Posterior cingulate gyrus (tissue), 11 donors: Measurements from ENCODE around the gene ATP5PO.
"Not testable (repeated sequence)": the region's sequence is repeated elsewhere in the genome, so short reads cannot be mapped to it uniquely, and the experiment has no call there.

ENCODE experiments used
- DNase-seq, 10 donors: peaks; one replicate each; pipeline versions ENCODE4 v3.0.0 to v3.0.0-alpha.2; 2020 to 2021; ENCODE audit warnings: mixed read lengths in 3 of 10
- intact Hi-C: fragments of 100-400 bp; cut with DNase I; formaldehyde crosslinking; loops from one replicate; pipeline ENCODE4 v1.15.1; 2023

ATP5PO gene

GRCh38 chr21:33874161-33874560 is 41.4 kb downstream of the ATP5PO start:
- peak in 2 of 10 donors; percentile 51 to 68 for DNase-seq
- intact Hi-C loops = no loop called here

DNA sequence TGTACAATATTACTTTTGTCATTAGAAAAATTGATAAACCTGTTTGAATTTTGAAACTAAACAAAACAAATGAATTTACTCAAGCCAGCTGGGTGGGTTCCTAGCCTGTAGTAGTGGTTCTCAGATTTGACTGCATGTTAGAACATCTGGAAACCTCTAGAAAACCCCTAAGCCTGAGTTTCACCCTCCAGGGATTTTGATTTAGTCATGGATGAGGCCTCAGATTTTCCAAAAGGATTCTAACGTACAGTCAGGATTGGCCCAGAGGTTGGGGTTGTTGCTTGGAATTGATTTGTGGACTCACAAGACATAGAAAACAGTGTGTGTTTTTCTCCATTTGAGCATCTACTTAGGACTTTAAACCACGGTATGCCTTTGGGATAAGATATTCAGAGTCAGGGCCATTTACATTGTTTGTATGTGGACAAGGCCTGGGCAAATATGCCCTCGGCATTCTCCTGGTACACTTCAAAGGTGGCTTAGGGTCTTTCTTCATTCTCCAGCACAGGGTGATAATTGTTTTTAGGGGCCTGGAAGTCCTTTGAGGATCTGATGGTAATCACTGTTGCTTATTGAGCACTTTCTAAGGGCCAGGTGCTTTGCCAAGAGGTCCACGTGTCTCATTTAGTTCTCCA is 42.6 kb downstream of the ATP5PO start:
- no peak for DNase-seq
- intact Hi-C loops = no loop called here

- DNase-seq = no peak
- intact Hi-C loops = no loop called here
Measured at GRCh38 chr21:33871171-33871570, 44.4 kb downstream of the ATP5PO start.

GRCh38 chr21:33870768-33871167 is 44.8 kb downstream of the ATP5PO start:
- intact Hi-C loops = no loop called here

DNA sequence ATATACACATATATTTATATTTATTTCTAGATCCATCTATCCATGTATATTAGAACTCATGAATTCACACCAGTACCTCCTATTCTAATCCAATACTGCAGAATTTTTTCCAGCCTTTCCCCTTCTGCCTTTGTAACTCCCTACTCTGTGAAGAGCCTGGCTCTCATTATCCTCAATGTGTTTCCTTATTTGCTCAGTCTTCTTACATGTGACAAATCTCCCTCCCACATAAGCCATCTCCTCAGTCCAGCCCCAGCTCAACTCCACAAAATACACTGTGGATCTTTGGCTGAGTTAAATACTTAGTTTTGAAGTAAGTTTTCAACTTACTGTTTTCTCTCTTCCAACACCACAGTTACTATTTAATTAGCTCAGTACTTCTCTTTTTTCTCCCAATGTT is 45.7 kb downstream of the ATP5PO start:
- no peak for DNase-seq
- intact Hi-C loops = no loop called here

More at GRCh38 chr21:33870768-33871167, 44.8 kb downstream of the ATP5PO start:
- peak in 2 of 10 donors; percentile 4 to 20 for DNase-seq

- peak in 2 of 10 donors; percentile 9 to 24 for DNase-seq
- intact Hi-C loops = not testable (repeated sequence)
Measured at GRCh38 chr21:33867868-33868267, 47.7 kb downstream of the ATP5PO start.

GRCh38 chr21:33866826-33867225 is 48.8 kb downstream of the ATP5PO start:
- peak in 1 of 10 donors; percentile 4 for DNase-seq
- intact Hi-C loops = no loop called here

- peak in 2 of 10 donors; percentile 35 to 41 for DNase-seq
- intact Hi-C loops = no loop called here
Measured at GRCh38 chr21:33865996-33866575, 49.5 kb downstream of the ATP5PO start.

- DNase-seq = peak in 2 of 10 donors; percentile 61 to 62
- intact Hi-C loops = no loop called here
Measured at GRCh38 chr21:33865176-33865575, 50.4 kb downstream of the ATP5PO start.

- intact Hi-C loops = no loop called here
- peak in 1 of 10 donors; percentile 3 for DNase-seq
Measured at GRCh38 chr21:33864150-33864549, 51.5 kb downstream of the ATP5PO start.

- peak in 2 of 10 donors; percentile 21 to 62 for DNase-seq
- intact Hi-C loops = not testable (repeated sequence)
Measured at GRCh38 chr21:33863191-33863590, 52.4 kb downstream of the ATP5PO start.

GRCh38 chr21:33861125-33861524 is 54.5 kb downstream of the ATP5PO start:
- intact Hi-C loops = no loop called here
- peak in 2 of 10 donors; percentile 3 to 39 for DNase-seq

DNA sequence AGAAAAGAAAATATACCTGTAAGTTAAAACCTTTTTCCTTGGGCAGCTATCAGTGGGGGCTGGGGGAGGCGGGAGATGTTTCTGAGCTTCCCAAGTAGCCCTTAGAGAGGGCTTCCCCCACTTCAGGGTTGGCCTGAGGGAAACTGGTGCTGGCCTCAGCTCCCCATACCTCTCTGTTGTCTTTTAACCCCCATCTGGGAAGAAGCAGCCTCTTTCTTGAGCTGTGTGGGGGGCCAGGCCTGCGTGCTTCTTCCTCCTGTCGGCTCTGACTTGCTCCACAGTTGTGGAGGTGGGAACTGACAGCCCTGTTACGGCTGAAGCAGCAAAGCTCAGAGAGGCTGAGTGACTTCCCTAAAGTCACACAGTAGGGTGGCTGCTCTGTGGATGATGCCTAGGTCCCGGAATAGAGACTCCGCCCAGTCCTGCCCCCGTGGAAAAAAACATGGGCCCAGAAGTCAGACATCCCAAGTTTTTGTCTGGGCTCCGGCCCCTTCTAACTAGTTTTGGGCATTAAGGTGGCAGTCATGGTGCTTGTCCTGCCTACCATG is 55.2 kb downstream of the ATP5PO start:
- intact Hi-C loops = no loop called here
- peak in 2 of 10 donors; percentile 32 to 36 for DNase-seq

GRCh38 chr21:33859373-33860102 is 56.1 kb downstream of the ATP5PO start:
- intact Hi-C loops = no loop called here

DNA sequence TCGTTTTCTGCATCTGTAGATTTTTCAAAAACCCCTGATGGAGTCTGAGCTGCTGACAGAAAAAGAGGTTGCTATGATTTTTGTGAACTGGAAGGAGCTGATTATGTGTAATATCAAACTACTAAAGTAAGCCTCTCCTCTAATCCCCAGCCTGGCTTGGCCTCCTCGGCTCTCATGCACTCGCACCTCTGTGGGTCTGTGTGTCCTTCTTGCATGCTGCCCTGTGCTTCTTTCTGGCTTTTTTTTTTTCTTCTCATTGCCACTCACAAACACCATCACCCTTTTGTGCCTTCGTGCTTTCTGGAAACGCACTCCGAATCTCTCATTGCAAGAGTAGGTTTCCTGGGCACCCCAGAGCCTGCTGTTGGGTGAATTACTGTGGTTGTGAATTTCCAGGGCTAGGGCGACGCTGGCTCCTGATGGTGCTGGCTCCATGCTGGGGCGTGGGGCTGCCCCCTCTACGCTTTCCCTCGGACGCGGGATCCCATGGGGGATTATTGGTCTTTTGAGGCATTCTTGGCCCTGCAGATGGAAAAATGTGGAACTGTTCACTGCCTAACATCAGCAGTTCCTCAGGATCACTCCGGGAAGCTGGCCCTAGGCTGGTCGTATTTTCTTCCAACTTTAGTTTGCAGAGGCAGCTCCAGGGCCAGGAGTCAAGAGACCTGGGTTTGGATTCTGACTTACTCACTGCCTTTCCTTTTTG is 56.8 kb downstream of the ATP5PO start:
- peak in 2 of 10 donors; percentile 36 to 54 for DNase-seq
- intact Hi-C loops = no loop called here

More at GRCh38 chr21:33859373-33860102, 56.1 kb downstream of the ATP5PO start:
- DNase-seq = peak in 2 of 10 donors; percentile 43 to 56

DNA sequence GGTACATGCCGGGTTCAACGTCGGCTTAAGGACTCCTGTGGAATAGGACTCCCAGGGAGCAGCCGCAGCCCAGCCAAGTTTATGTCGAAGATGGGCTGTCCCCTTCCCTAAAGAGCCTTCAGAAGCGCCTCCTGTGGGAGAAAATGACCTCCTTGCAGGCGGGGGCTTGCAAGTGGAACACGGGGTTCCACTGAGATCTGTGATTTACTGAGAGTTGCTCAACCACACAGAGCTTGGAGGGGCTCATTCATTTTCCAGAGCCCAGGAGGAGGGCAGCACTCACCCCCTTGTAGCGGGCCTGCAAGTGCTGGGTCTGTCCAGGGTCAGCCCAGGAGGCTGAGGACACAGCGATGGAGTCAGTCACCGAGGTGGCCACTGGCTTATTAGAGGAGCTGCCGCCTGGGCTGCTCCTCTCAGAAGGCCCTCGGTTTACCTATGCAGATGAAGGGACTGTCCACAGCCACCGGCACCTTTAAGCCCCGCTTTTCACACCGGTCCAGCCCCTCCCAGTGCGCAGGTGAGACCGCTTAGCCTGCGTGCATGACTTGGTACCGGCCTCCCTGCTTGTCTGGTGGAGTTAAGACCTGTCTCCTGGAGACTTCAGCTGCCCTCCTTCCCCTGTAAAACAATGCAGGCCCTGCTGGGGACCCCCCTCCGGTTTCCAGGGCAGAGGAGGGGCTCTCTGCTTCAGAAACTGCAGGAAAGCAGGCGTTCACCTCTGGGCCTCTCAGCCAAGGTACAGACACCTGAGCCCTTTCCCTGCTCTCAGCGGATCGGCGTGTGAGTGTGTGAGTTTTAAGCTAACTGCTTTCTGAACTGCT is 57.5 kb downstream of the ATP5PO start:
- DNase-seq = peak in 2 of 10 donors; percentile 38 to 59
- intact Hi-C loops = no loop called here

- intact Hi-C loops = no loop called here
- peak in 2 of 10 donors; percentile 47 to 65 for DNase-seq
Measured at GRCh38 chr21:33856893-33857527, 58.6 kb downstream of the ATP5PO start.

DNA sequence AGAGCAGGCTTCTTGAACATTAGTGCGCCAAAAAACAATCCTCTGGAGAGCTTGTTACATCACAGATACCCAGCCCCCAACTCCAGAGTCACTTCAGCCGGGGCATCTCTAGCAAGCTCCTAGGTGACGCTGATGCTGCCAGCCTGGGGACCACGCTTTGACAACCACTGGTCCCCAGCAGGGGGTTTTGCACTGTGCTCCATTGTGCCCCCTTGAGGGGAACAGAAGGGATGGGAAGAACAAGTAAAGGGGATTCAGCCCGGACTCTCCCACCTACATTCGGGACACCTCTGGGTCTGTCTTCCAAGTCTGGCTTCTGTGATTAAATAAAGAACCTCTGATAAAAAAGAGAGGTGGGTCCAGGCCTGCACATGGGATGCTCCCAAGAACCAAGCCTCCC is 60.4 kb downstream of the ATP5PO start:
- peak in 1 of 10 donors; percentile 25 for DNase-seq

DNA sequence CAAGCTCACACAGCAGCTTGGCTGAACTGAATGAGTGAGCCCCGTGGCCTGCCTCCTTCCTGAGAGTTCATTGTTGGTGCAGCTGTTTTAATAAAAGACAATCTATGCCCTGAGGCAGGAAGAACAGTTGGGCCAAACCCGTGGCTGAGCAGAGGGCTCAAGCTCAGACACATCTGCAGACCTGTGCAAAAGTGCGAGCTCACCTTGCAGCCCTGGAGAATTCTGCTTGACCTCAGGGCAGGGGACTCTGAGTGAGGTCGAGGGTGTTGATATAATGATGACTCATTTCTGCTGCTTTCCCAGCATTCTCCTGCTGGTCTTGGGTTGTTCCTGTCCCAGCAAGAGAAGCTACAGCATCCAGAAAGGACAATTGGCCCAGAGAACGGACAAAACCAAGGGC is 61.0 kb downstream of the ATP5PO start:
- intact Hi-C loops = no loop called here
- DNase-seq = peak in 1 of 10 donors; percentile 69

More for the DNA sequence above, 60.4 kb downstream of the ATP5PO start:
- intact Hi-C loops = no loop called here
